SU-DHL-6 (cell line): ENCODE data around the gene CWH43.
"Not testable (repeated sequence)": the region's sequence is repeated elsewhere in the genome, so short reads cannot be mapped to it uniquely, and the experiment has no call there.

ENCODE experiments used
- CTCF ChIP-seq: fragments of 200-600 bp; sonication (generic); IDR thresholded peaks from one replicate; pipeline ENCODE4 v1.5.1; 2017; ENCODE audit warnings: antibody characterized with exemption, mild to moderate bottlenecking, low read length, moderate library complexity; ENCODE audit not compliant: insufficient read depth, poor library complexity, severe bottlenecking
- EZH2phosphoT487 ChIP-seq: fragments of 200-600 bp; sonication (generic), shearing (Covaris generic); conservative IDR thresholded peaks from 2 replicates; pipeline ENCODE4 v1.6.1; 2018; ENCODE audit warnings: mild to moderate bottlenecking, antibody characterized with exemption, low read length, moderate library complexity, mixed read lengths

- TF ChIP-seq CTCF, EZH2phosphoT487: not testable (repeated sequence)
These were observed 117.5 kb downstream of the CWH43 start for GRCh38 chr4:49103436-49104136.
